IMR-90 (cell line): ENCODE results near the gene TPCN1. TPM values are rescaled to one million over a fixed set of nuclear protein-coding genes. Genes with fewer than 3 reads are reported as not detected.

Source experiments
- ATAC-seq: fragments of 200-7000 bp; cut with Tn5 transposase; 2 replicates; pipeline ENCODE4 v1.9.1; 2020; ENCODE audit warnings: low read depth, mild to moderate bottlenecking, moderate library complexity
- BruUV-seq: library from RNA; stranded (reverse); fragments of 400-500 nt; replicated peaks from 2 replicates; lab custom pipeline; 2021; lab: Mats Ljungman, UMichigan
- CTCF ChIA-PET: fragments of 300-600 bp; formaldehyde crosslinking; extraction: SDS; loops from one replicate; lab custom pipeline; 2021; ENCODE audit warnings: antibody characterized with exemption; lab: Yijun Ruan, JAX
- POLR2A ChIA-PET: fragments of 300-600 bp; sonication (Branson Sonifier 250); formaldehyde crosslinking; loops from one replicate; lab custom pipeline; 2022; ENCODE audit warnings: antibody characterized with exemption; ENCODE audit not compliant: unreplicated experiment; lab: Charles Lee
- DNase-seq: peaks from one replicate; pipeline ENCODE4 v3.0.0; 2013
- H2AFZ ChIP-seq: replicated peaks from 2 replicates; pipeline ENCODE3; 2013; ENCODE audit warnings: low read length, mild to moderate bottlenecking; ENCODE audit not compliant: poor library complexity
- H2AK5ac ChIP-seq: 2 replicates; pipeline ENCODE4 v1.6.1; 2013; ENCODE audit warnings: low read depth, low read length, inconsistent platforms
- H2AK9ac ChIP-seq: replicated peaks from 2 replicates; pipeline ENCODE3; 2013; ENCODE audit warnings: mild to moderate bottlenecking, low read depth, low read length, moderate library complexity; ENCODE audit not compliant: poor library complexity
- H2BK120ac ChIP-seq: 2 replicates; pipeline ENCODE4 v1.6.1; 2013; ENCODE audit warnings: low read depth, low read length, inconsistent platforms
- H2BK15ac ChIP-seq: 3 replicates; pipeline ENCODE4 v1.6.1; 2013; ENCODE audit warnings: low read depth, low read length, inconsistent platforms
- H2BK20ac ChIP-seq: 2 replicates; pipeline ENCODE4 v1.6.1; 2013; ENCODE audit warnings: low read depth, mild to moderate bottlenecking, inconsistent platforms, low read length, moderate library complexity
- H2BK5ac ChIP-seq: 2 replicates; pipeline ENCODE4 v1.6.1; 2013; ENCODE audit warnings: mild to moderate bottlenecking, low read depth, low read length, inconsistent platforms; ENCODE audit not compliant: poor library complexity, severe bottlenecking
- H3K14ac ChIP-seq: replicated peaks from 2 replicates; pipeline ENCODE4 v1.6.1; 2013; ENCODE audit warnings: low read depth, low read length, inconsistent platforms
- H3K18ac ChIP-seq: 2 replicates; pipeline ENCODE4 v1.6.1; 2013; ENCODE audit warnings: low read depth, low read length, control low read depth
- H3K23ac ChIP-seq: 2 replicates; pipeline ENCODE4 v1.6.1; 2013; ENCODE audit warnings: low read depth, low read length, inconsistent platforms
- H3K27ac ChIP-seq: 2 replicates; pipeline ENCODE4 v1.5.1; 2013; ENCODE audit warnings: mild to moderate bottlenecking, control low read depth, low read length; ENCODE audit not compliant: insufficient read depth
- H3K27me3 ChIP-seq: 2 replicates; pipeline ENCODE4 v1.6.1; 2013; ENCODE audit warnings: low read length; ENCODE audit not compliant: control insufficient read depth, insufficient read depth
- H3K36me3 ChIP-seq: 2 replicates; pipeline ENCODE4 v1.6.1; 2013; ENCODE audit warnings: low read length, mixed read lengths; ENCODE audit not compliant: control insufficient read depth, insufficient read depth
- H3K4ac ChIP-seq: 2 replicates; pipeline ENCODE4 v1.6.1; 2013; ENCODE audit warnings: low read depth, low read length, inconsistent platforms
- H3K4me1 ChIP-seq: 2 replicates; pipeline ENCODE4 v1.6.1; 2013; ENCODE audit warnings: low read length, mixed read lengths; ENCODE audit not compliant: control insufficient read depth, insufficient read depth
- H3K4me2 ChIP-seq: 2 replicates; pipeline ENCODE4 v1.6.1; 2013; ENCODE audit warnings: low read depth, mild to moderate bottlenecking, control low read depth, low read length, moderate library complexity
- H3K4me3 ChIP-seq: 2 replicates; pipeline ENCODE4 v1.5.1; 2013; ENCODE audit warnings: low read depth, mild to moderate bottlenecking, control low read depth, low read length, moderate library complexity; ENCODE audit not compliant: insufficient read depth
- H3K56ac ChIP-seq: 2 replicates; pipeline ENCODE4 v1.6.1; 2013; ENCODE audit warnings: low read length, inconsistent platforms; ENCODE audit not compliant: insufficient read depth; ENCODE audit errors: extremely low read depth
- H3K79me1 ChIP-seq, 2 experiments: 2 replicates each; pipeline ENCODE4 v1.6.1; 2013; ENCODE audit warnings: low read length in 2 of 2, inconsistent platforms in 1 of 2, low read depth in 1 of 2
- H3K9ac ChIP-seq: 2 replicates; pipeline ENCODE4 v1.6.1; 2013; ENCODE audit warnings: low read depth, low read length, control low read depth
- H3K9me1 ChIP-seq: 2 replicates; pipeline ENCODE4 v1.6.1; 2013; ENCODE audit warnings: low read length, inconsistent platforms; ENCODE audit not compliant: insufficient read depth
- H3K9me3 ChIP-seq: 2 replicates; pipeline ENCODE4 v1.6.1; 2013; ENCODE audit warnings: low read length; ENCODE audit not compliant: control insufficient read depth, insufficient read depth
- H4K20me1 ChIP-seq: 2 replicates; pipeline ENCODE4 v1.6.1; 2013; ENCODE audit warnings: low read length, inconsistent platforms; ENCODE audit not compliant: insufficient read depth
- H4K5ac ChIP-seq: 2 replicates; pipeline ENCODE4 v1.6.1; 2013; ENCODE audit warnings: mild to moderate bottlenecking, low read depth, low read length, control low read depth
- H4K8ac ChIP-seq, 2 experiments: 2 replicates each; pipeline ENCODE4 v1.6.1; 2013; ENCODE audit warnings: low read depth in 2 of 2, low read length in 2 of 2, control low read depth in 1 of 2, inconsistent platforms in 1 of 2
- H4K91ac ChIP-seq: 2 replicates; pipeline ENCODE4 v1.6.1; 2013; ENCODE audit warnings: low read depth, low read length, inconsistent platforms; ENCODE audit not compliant: insufficient read depth
- BHLHE40 ChIP-seq: fragments of 150-350 bp; IDR thresholded peaks from 2 replicates; pipeline ENCODE4 v1.6.1; 2016; ENCODE audit warnings: mild to moderate bottlenecking, low read depth, low read length
- CEBPB ChIP-seq: IDR thresholded peaks from 2 replicates; pipeline ENCODE4 v1.6.1; 2012; ENCODE audit warnings: low read depth, low read length, improper control_type of control experiment
- CHD1 ChIP-seq: IDR thresholded peaks from 2 replicates; pipeline ENCODE4 v1.6.1; 2012; ENCODE audit warnings: low read depth, low read length, improper control_type of control experiment
- CTCF ChIP-seq: conservative IDR thresholded peaks from 2 replicates; pipeline ENCODE4 v1.5.1; 2012; ENCODE audit warnings: mild to moderate bottlenecking, low read depth, low read length, improper control_type of control experiment
- FOS ChIP-seq: fragments of 150-350 bp; IDR thresholded peaks from 2 replicates; pipeline ENCODE4 v1.6.1; 2016; ENCODE audit warnings: low read depth, low read length
- MAFK ChIP-seq: IDR thresholded peaks from 2 replicates; pipeline ENCODE4 v1.6.1; 2012; ENCODE audit warnings: low read depth, low read length, improper control_type of control experiment
- MAZ ChIP-seq: IDR thresholded peaks from 2 replicates; pipeline ENCODE4 v1.6.1; 2012; ENCODE audit warnings: low read depth, mild to moderate bottlenecking, low read length, improper control_type of control experiment, moderate library complexity, borderline replicate concordance
- MXI1 ChIP-seq: IDR thresholded peaks from 2 replicates; pipeline ENCODE4 v1.6.1; 2012; ENCODE audit warnings: low read depth, mild to moderate bottlenecking, low read length, moderate library complexity, borderline replicate concordance
- POLR2A ChIP-seq: IDR thresholded peaks from 2 replicates; pipeline ENCODE4 v1.6.1; 2012; ENCODE audit warnings: mild to moderate bottlenecking, low read depth, low read length
- RAD21 ChIP-seq: IDR thresholded peaks from 2 replicates; pipeline ENCODE4 v1.6.1; 2012; ENCODE audit warnings: low read length, improper control_type of control experiment
- RCOR1 ChIP-seq: IDR thresholded peaks from 2 replicates; pipeline ENCODE4 v1.6.1; 2012; ENCODE audit warnings: mild to moderate bottlenecking, low read length, improper control_type of control experiment; ENCODE audit not compliant: insufficient replicate concordance
- RFX5 ChIP-seq: IDR thresholded peaks from 2 replicates; pipeline ENCODE4 v1.8.0; 2012; ENCODE audit warnings: low read depth, mild to moderate bottlenecking, low read length, moderate library complexity
- SMC3 ChIP-seq: fragments of 150-350 bp; IDR thresholded peaks from 2 replicates; pipeline ENCODE4 v1.6.1; 2016; ENCODE audit warnings: low read depth, mild to moderate bottlenecking, antibody characterized with exemption, low read length, moderate library complexity
- USF2 ChIP-seq: fragments of 150-350 bp; IDR thresholded peaks from 2 replicates; pipeline ENCODE4 v1.6.1; 2017; ENCODE audit warnings: mild to moderate bottlenecking, antibody characterized with exemption, low read length, low read depth
- WGBS, 2 experiments: methylation state at CpG; one replicate each; pipeline versions ENCODE4 v1.1.5 to v1.1.7; 2013; ENCODE audit warnings: missing lambda C conversion rate in 2 of 2; ENCODE audit not compliant: insufficient read length in 1 of 2; ENCODE audit errors: extremely low coverage in 2 of 2; 5-methylcytosine and 5-hydroxymethylcytosine counted together
- dilution Hi-C: fragments of 300-500 bp; cut with HindIII; formaldehyde crosslinking; loops from one replicate; pipeline ENCODE4 v1.14.3; 2018; ENCODE audit warnings: low sequenced_read_pairs; ENCODE audit not compliant: unreplicated experiment
- in situ Hi-C: fragments of 300-500 bp; cut with MboI; formaldehyde crosslinking; loops from 3 replicates; pipeline ENCODE4 v1.14.3; 2019; ENCODE audit warnings: low sequenced_read_pairs, inconsistent platforms, mixed read lengths
- intact Hi-C: fragments of 100-400 bp; cut with micrococcal nuclease; formaldehyde crosslinking; loops from 2 replicates; pipeline ENCODE4 v1.10.0; 2022
- polyA plus RNA-seq, 3 experiments: library from polyadenylated mRNA; depleted of rRNA; stranded (reverse); fragments of >200 nt; gene quantifications; 2 replicates each; pipeline ENCODE4 v1.2.3, GENCODE V29; 2012; ENCODE audit warnings: low replicate concordance in 1 of 3
- total RNA-seq: library from RNA; depleted of rRNA; stranded (reverse); fragments of >200 nt; gene quantifications from 2 replicates; pipeline ENCODE4 v1.2.3, GENCODE V29; 2012

Gene TPCN1
- total and polyA plus RNA-seq, 2 of the 4 experiments (the other 2 are of a cell fraction) = 2.0 to 13.2 TPM

- Histone ChIP-seq H3K27me3 (no peaks in the 10 kb centered on the region), H3K9me1 (peaks cover 14% of the 10 kb centered on the region; the same call in 1 of the 2 replicates), H3K4me2 (peak overlapping the region; percentile 31), H3K56ac (no peak overlapping the region), H2BK5ac (no peak overlapping the region), H2AK5ac (peak overlapping the region; percentile 75; the same call in 1 of the 2 replicates), H3K23ac (no peak overlapping the region), H3K36me3 (peaks cover 9% of the 10 kb centered on the region; the same call in 1 of the 2 replicates), H3K4ac (peak overlapping the region; percentile 33), H3K27ac (peak overlapping the region; percentile 35), H3K79me1 (no peaks in the 10 kb centered on the region), H2AK9ac (peak overlapping the region; percentile 95), H3K18ac (peak overlapping the region; percentile 9; the same call in 1 of the 2 replicates), H4K8ac (peak overlapping the region; percentile 43 to 66; a peak in 3 of 4 replicates), H2BK120ac (peak overlapping the region; percentile 6), H3K4me3 (no peak overlapping the region), H3K9ac (peak overlapping the region; percentile 20; the same call in 1 of the 2 replicates), H2BK15ac (peak overlapping the region; percentile 59; the same call in 2 of the 3 replicates), H3K4me1 (peaks cover 11% of the 10 kb centered on the region), H4K20me1 (no peaks in the 10 kb centered on the region), H3K14ac (peak overlapping the region; percentile 76), H2BK20ac (peak overlapping the region; percentile 52; the same call in 1 of the 2 replicates), H4K5ac (peak overlapping the region; percentile 13; the same call in 1 of the 2 replicates), H4K91ac (peak overlapping the region; percentile 47; the same call in 1 of the 2 replicates), H2AFZ (peak overlapping the region; percentile 64), H3K9me3 (no peaks in the 10 kb centered on the region)
- POLR2A ChIA-PET = no interaction called here
- BruUV-seq = no TSS peak
- intact Hi-C loops = loop anchor here (5.0 kb wide), 1 partner anchor 102 kb away; no protein-coding TSS in a partner anchor
- ATAC-seq = peak; percentile 93
- CTCF ChIA-PET = no interaction called here
- peak; percentile 73 for DNase-seq
- dilution Hi-C loops = no loop called here
- in situ Hi-C loops = no loop called here
- 0% methylated on average over 2 of the region's 14 CpGs; no CpG with 5 or more reads in 1 of the 2 experiments for WGBS, 2 experiments
- TF ChIP-seq MAFK (peak; percentile 53), FOS (peak; percentile 43; the same call in 1 of the 2 replicates), CHD1 (no peak), RAD21 (no peak; the same call in 1 of the 2 replicates), MAZ (peak; percentile 59; the same call in 1 of the 2 replicates), BHLHE40 (peak; percentile 64), RFX5 (no peak), CTCF (no peak), USF2 (no peak; the same call in 1 of the 2 replicates), RCOR1 (no peak), POLR2A (0 out of 2 replicates have a peak, but pooled peaks have one; percentile 20), CEBPB (no peak), SMC3 (no peak), MXI1 (0 out of 2 replicates have a peak, but pooled peaks have one; percentile 28)
Observed at GRCh38 chr12:113299619-113300237, 78.5 kb downstream of the TPCN1 start.
